ENCODE data around the gene CEMIP2.

CEMIP2 gene

DNA sequence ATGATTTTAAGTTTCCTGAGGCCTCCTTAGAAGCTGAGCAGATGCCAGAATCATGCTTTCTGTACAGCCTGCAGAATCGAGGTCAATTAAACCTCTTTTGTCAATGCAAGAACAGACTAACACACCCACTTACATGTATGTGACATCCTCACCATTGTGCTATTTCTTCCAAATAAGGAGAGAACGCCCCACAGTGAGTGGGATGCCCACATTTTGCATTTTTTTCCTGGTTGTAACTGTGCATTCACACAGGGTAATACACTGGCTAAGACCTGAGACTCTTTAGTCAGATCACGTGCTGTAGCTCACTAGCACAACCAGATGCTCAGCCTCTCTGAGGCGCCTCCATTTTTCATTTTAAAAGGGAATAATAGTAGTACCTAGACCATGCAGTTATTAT, 4.4 kb upstream of the CEMIP2 start:
- DNase-seq (ENCODE audit: low read depth), result no peak
- H3K4me3 ChIP-seq (ENCODE audit: low read length), result no peak overlapping the region
- no peak for TF ChIP-seq CTCF (conservative IDR thresholded peaks at IDR 0.05; ENCODE audit: low read length)

DNA sequence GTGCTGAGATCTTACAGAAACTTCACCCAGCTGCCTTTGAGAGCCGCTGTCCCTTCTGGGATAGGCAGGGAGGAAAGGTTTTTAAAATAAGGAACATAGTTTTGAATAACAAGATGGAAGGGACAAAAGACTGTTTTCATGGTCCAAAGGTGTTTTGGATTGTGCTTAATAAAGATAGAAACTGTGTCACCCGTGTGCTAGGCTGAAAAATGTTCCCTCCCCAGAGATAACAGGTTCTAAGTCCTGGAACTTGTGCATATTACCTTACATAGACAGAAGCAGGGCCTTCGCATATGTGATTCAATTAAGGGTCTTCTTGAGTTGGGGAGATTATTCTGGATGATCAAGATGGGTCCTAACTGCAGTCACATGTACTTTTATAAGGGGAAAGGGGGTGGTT, 1.9 kb upstream of the CEMIP2 start:
- DNase-seq (ENCODE audit: low read depth), result no peak
- no peak overlapping the region for H3K4me3 ChIP-seq (ENCODE audit: low read length)
- TF ChIP-seq CTCF (conservative IDR thresholded peaks at IDR 0.05; ENCODE audit: low read length), result no peak

DNA sequence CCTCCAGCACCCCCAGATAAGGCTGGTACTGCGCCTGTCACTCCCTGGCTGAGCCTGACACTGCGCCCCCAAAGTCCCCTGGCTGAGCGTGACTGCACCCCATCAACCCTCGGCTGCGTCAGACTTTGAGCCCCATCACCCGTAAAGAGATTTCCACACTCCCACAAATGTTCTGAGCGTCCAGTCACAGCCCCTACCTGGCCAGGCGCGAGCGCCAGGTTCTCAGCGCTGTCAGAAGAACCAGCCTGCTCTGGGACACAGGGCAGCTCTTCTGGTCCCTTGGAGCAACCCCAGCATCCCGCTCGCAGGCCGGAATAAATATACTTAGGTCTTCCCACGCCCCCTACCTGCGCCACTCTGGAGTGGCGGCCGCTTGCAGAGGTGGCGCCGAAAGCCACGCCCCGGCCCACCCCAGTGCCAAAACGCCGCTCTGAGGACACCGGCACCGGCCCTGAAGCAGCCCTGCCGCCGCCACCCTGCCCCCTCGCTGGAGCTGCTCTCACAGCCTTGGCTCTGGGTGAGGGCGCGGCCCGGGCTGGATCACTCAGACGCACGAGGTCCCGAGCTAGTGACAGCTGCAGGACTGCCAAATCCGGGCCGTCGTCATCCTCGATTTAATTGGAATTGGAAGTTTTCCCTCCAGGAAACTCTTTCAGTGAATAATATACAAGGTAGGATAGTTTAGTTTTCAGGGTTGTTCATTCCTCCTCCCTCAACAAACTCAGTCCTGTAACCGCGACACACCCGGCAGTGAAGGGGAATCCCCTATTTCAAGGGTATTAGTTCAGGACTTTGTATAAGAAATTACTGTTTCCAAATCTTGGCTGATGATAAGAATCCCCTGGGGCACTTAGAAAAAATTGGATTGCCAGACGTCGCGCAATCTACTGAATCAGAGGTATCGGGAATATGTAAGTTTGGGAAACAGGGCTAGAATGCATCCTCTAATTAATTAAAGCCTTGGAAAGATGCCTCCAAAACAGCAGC, 1.2 kb upstream of the CEMIP2 start:
- peak overlapping the region; percentile 70 for H3K4me3 ChIP-seq (ENCODE audit: low read length)
- TF ChIP-seq CTCF (conservative IDR thresholded peaks at IDR 0.05; ENCODE audit: low read length), result no peak
- peak; percentile 52 for DNase-seq (ENCODE audit: low read depth)

DNA sequence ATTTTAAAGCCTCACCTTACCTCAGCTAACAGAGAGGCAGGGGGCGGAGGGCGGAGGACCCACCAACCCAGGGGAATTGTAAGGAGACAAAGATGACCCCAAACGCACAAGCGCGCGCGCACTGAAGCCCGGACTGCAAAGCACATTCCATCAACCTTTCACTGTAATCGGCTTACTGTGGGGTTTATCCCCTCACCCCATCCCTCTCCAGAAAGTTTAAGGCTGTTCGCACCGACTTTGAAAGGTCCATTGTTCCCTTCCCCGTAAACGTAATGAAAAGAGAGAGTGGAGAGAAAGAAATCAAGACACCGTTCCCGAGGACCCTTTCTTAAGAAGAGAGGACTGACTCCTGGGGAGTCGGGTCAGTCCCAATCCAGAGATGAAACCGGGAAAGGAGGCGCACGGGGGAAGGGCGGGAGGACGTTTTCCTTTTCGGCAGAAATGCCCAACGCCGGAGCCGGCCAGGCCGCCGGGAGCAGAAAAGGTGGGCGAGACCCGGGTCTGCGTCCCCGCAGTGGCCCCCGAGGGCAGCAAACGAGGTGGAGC, 464 bp downstream of the CEMIP2 start:
- H3K4me3 ChIP-seq (ENCODE audit: low read length), result peak overlapping the region; percentile 81
- DNase-seq (ENCODE audit: low read depth), result no peak
- TF ChIP-seq CTCF (conservative IDR thresholded peaks at IDR 0.05; ENCODE audit: low read length), result no peak

- TF ChIP-seq CTCF (conservative IDR thresholded peaks at IDR 0.05; ENCODE audit: low read length), result no peak
- no peak for DNase-seq (ENCODE audit: low read depth)
- H3K4me3 ChIP-seq (ENCODE audit: low read length), result peak overlapping the region; percentile 81
Observed at GRCh38 chr9:71767163-71767775, 1.0 kb downstream of the CEMIP2 start.

GRCh38 chr9:71766663-71767062, 1.6 kb downstream of the CEMIP2 start:
- peak overlapping the region; percentile 81 for H3K4me3 ChIP-seq (ENCODE audit: low read length)
- no peak for DNase-seq (ENCODE audit: low read depth)
- no peak for TF ChIP-seq CTCF (conservative IDR thresholded peaks at IDR 0.05; ENCODE audit: low read length)

Measured in AG10803 (cell line).